ENCODE data around the gene ANKS1B. TPM values are rescaled to one million over a fixed set of nuclear protein-coding genes. Genes with fewer than 3 reads are reported as not detected.

Gene ANKS1B
- total RNA-seq, 3 donors from 2014 or later (not counting 1 experiment from before 2014, with no cell fraction given), result not detected

- Mint-ChIP-seq H3K36me3 (no peaks in the 10 kb centered on the region), H3K4me1 (no peaks in the 10 kb centered on the region), H3K4me3 (no peak overlapping the region), H3K9me3 (peaks cover 0 to 2% of the 10 kb centered on the region in 2 donors), H3K27me3 (ENCODE audit: low read depth in 2 of 2) (peaks cover 11 to 19% of the 10 kb centered on the region in 2 donors), H3K27ac (no peak overlapping the region)
- Histone ChIP-seq H3K4me1 (ENCODE audit: control insufficient read depth, insufficient read depth, low read length) (no peaks in the 10 kb centered on the region), H3K36me3 (ENCODE audit: control insufficient read depth, insufficient read depth, low read length) (no peaks in the 10 kb centered on the region), H3K4me3 (ENCODE audit: low read length) (no peak overlapping the region), H3K27me3 (ENCODE audit: control insufficient read depth, insufficient read depth, low read length) (no peaks in the 10 kb centered on the region), H3K27ac (ENCODE audit: low read length) (no peak overlapping the region), H3K9me3 (ENCODE audit: control insufficient read depth, insufficient read depth, low read length) (no peaks in the 10 kb centered on the region)
- no peak for TF ChIP-seq CTCF (IDR thresholded peaks at IDR 0.05)
- intact Hi-C loops (cut with micrococcal nuclease), result no loop called here
- ATAC-seq, result no peak
- whole genome bisulfite sequencing (ENCODE audit: insufficient coverage), result 55% methylated on average over 2 of the region's 2 CpGs
- DNase-seq, result no peak
These were observed 1167.0 kb downstream of the ANKS1B start for GRCh38 chr12:98817742-98818141.

GRCh38 chr12:98816720-98817119 lies 1168.0 kb downstream of the ANKS1B start:
- no peak overlapping the region for H3K4me3 ChIP-seq (ENCODE audit: low read length)
- Mint-ChIP-seq H3K4me1 (no peaks in the 10 kb centered on the region), H3K4me3 (no peak overlapping the region), H3K9me3 (peaks cover 0 to 2% of the 10 kb centered on the region in 2 donors), H3K36me3 (no peaks in the 10 kb centered on the region), H3K27ac (no peak overlapping the region), H3K27me3 (ENCODE audit: low read depth in 2 of 2) (peaks cover 11 to 19% of the 10 kb centered on the region in 2 donors)
- TF ChIP-seq CTCF (IDR thresholded peaks at IDR 0.05), result no peak
- H3K36me3 ChIP-seq (ENCODE audit: control insufficient read depth, insufficient read depth, low read length), result no peaks in the 10 kb centered on the region
- 77% methylated on average over 3 of the region's 4 CpGs for WGBS (ENCODE audit: insufficient coverage)
- H3K4me1 ChIP-seq (ENCODE audit: control insufficient read depth, insufficient read depth, low read length), result no peaks in the 10 kb centered on the region
- no peaks in the 10 kb centered on the region for H3K9me3 ChIP-seq (ENCODE audit: control insufficient read depth, insufficient read depth, low read length)
- DNase-seq (no peak), ATAC-seq (no peak)
- H3K27ac ChIP-seq (ENCODE audit: low read length), result no peak overlapping the region
- no peaks in the 10 kb centered on the region for H3K27me3 ChIP-seq (ENCODE audit: control insufficient read depth, insufficient read depth, low read length)
- intact Hi-C loops (cut with micrococcal nuclease), result no loop called here

- Histone ChIP-seq H3K27ac (ENCODE audit: low read length) (no peak overlapping the region), H3K27me3 (ENCODE audit: control insufficient read depth, insufficient read depth, low read length) (no peaks in the 10 kb centered on the region), H3K4me3 (ENCODE audit: low read length) (no peak overlapping the region), H3K4me1 (ENCODE audit: control insufficient read depth, insufficient read depth, low read length) (no peaks in the 10 kb centered on the region), H3K36me3 (ENCODE audit: control insufficient read depth, insufficient read depth, low read length) (no peaks in the 10 kb centered on the region), H3K9me3 (ENCODE audit: control insufficient read depth, insufficient read depth, low read length) (no peaks in the 10 kb centered on the region)
- ATAC-seq, result no peak
- DNase-seq, result no peak
- Mint-ChIP-seq H3K36me3 (no peaks in the 10 kb centered on the region), H3K27me3 (ENCODE audit: low read depth in 2 of 2) (peaks cover 12 to 20% of the 10 kb centered on the region in 2 donors), H3K4me3 (no peak overlapping the region), H3K27ac (no peak overlapping the region), H3K9me3 (peaks cover 0 to 2% of the 10 kb centered on the region in 2 donors), H3K4me1 (no peaks in the 10 kb centered on the region)
- intact Hi-C loops (cut with micrococcal nuclease), result no loop called here
- no peak for TF ChIP-seq CTCF (IDR thresholded peaks at IDR 0.05)
- WGBS (ENCODE audit: insufficient coverage), result 87% methylated on average over 6 of the region's 6 CpGs
These were observed 1170.5 kb downstream of the ANKS1B start for GRCh38 chr12:98814254-98814653.

- H3K4me3 Mint-ChIP-seq, result no peak overlapping the region
- H3K4me1 Mint-ChIP-seq, result no peaks in the 10 kb centered on the region
- WGBS (ENCODE audit: insufficient coverage), result 86% methylated on average over 7 of the region's 7 CpGs
- no peak for TF ChIP-seq CTCF (IDR thresholded peaks at IDR 0.05)
- H3K27ac ChIP-seq (ENCODE audit: low read length), result no peak overlapping the region
- H3K9me3 Mint-ChIP-seq, result peaks cover 0 to 2% of the 10 kb centered on the region in 2 donors
- peaks cover 3% of the 10 kb centered on the region for H3K27me3 ChIP-seq (ENCODE audit: control insufficient read depth, insufficient read depth, low read length)
- H3K27ac Mint-ChIP-seq, result no peak overlapping the region
- H3K4me1 ChIP-seq (ENCODE audit: control insufficient read depth, insufficient read depth, low read length), result no peaks in the 10 kb centered on the region
- no peaks in the 10 kb centered on the region for H3K36me3 ChIP-seq (ENCODE audit: control insufficient read depth, insufficient read depth, low read length)
- no peaks in the 10 kb centered on the region for H3K9me3 ChIP-seq (ENCODE audit: control insufficient read depth, insufficient read depth, low read length)
- intact Hi-C loops (cut with micrococcal nuclease), result no loop called here
- peaks cover 6 to 16% of the 10 kb centered on the region in 2 donors for H3K27me3 Mint-ChIP-seq (ENCODE audit: low read depth in 2 of 2)
- ATAC-seq (no peak), DNase-seq (no peak)
- H3K36me3 Mint-ChIP-seq, result no peaks in the 10 kb centered on the region
- H3K4me3 ChIP-seq (ENCODE audit: low read length), result no peak overlapping the region
These were observed 1172.5 kb downstream of the ANKS1B start for GRCh38 chr12:98812225-98812624.

Measured in natural killer cell (primary cell).